ENCODE measurements around the gene ARHGEF19.

ARHGEF19 gene

DNA sequence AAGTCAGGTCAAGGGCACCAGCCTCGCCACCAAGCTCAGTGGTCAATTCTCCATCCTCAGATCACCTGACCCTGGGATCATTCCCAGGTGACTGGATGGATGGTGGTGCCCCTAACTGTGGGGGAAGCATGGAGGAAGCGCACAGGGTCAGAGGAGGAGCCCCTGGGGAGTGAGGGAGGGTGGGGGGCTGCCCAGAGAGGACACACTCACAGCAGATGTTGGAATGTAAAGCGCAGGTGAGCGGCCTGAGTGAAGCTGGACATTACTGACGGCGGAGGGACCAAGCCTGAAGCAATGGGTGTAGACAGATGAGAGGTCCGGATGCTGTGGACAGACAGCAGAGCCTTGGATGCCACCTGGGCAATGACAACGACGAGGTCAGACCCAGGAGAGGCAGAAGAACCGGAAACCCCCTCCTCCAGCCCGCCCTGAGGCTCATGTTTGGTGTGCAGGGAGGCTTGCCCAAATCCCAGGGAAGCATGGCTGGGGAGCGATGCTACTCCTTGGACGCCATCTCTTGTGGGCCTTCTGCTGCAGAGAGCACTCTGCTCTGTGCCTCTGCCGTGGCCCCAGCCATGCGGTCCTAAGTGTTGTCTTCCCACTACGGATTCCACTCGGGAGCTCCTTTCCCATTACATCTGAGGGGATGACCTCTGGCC is 30.2 kb upstream of the ARHGEF19 start (continued):
- TF ChIP-seq, protein P1, sequence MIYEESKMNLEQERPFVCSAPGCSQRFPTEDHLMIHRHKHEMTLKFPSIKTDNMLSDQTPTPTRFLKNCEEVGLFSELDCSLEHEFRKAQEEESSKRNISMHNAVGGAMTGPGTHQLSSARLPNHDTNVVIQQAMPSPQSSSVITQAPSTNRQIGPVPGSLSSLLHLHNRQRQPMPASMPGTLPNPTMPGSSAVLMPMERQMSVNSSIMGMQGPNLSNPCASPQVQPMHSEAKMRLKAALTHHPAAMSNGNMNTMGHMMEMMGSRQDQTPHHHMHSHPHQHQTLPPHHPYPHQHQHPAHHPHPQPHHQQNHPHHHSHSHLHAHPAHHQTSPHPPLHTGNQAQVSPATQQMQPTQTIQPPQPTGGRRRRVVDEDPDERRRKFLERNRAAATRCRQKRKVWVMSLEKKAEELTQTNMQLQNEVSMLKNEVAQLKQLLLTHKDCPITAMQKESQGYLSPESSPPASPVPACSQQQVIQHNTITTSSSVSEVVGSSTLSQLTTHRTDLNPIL (CRISPR knock-in tag; IDR thresholded peaks at IDR 0.05; ENCODE audit: low read depth) = no peak
- no peak for TF ChIP-seq PPARA (CRISPR knock-in tag; IDR thresholded peaks at IDR 0.05; ENCODE audit: borderline replicate concordance)

DNA sequence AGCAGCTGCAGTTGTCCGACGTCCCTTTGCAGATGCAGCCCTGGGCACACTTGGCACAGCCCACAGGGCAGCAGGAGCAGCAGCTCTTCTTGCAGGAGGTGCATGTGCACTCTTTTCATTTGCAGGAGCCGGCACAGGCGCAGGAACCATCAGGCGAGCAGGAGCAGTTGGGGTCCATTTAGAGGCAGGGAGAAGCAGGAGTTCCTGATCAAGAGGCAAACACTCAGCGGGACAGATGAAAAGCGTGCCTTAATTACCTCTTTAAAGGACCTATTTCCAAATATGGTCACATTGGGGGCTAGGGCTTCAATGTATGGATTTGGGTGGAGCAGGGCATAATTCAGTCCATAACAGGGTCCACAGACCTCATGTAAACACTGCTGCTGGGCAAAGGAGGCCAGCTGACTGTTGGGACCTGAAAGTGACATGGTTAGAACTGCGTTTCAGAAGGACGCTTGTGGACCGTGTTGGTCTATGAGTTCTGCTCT is 28.8 kb upstream of the ARHGEF19 start:
- TF ChIP-seq, protein P2, sequence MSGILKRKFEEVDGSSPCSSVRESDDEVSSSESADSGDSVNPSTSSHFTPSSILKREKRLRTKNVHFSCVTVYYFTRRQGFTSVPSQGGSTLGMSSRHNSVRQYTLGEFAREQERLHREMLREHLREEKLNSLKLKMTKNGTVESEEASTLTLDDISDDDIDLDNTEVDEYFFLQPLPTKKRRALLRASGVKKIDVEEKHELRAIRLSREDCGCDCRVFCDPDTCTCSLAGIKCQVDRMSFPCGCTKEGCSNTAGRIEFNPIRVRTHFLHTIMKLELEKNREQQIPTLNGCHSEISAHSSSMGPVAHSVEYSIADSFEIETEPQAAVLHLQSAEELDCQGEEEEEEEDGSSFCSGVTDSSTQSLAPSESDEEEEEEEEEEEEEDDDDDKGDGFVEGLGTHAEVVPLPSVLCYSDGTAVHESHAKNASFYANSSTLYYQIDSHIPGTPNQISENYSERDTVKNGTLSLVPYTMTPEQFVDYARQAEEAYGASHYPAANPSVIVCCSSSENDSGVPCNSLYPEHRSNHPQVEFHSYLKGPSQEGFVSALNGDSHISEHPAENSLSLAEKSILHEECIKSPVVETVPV (CRISPR knock-in tag; IDR thresholded peaks at IDR 0.05) = no peak
- TF ChIP-seq ZNF70 (CRISPR knock-in tag; IDR thresholded peaks at IDR 0.05) (no peak), ESRRG (CRISPR knock-in tag; IDR thresholded peaks at IDR 0.05) (no peak)
- no peak for ATAC-seq

DNA sequence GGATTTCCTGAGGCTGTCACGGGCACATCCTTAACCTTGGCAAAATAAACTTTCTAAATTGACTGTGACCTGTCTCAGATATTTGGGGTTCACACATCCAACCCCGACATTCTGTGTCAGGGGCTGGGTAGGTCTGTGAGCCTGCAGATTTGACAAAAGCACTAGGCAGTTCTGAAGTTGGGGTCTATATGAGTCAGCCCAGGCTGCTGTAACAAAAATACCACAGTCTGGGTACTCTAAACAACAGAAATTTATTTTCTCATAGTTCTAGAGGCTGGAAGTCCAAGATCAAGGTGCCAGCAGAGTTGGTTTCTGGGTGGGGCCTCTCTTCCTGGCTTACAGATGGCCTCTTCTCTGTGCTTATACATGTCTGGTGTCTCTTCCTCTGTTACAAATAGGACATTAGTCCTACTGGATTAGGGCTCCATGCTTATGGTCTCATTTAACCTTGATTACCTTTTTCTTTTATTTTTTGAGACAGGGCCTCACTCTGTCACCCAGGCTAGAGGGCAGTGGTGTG is 27.6 kb upstream of the ARHGEF19 start:
- ATAC-seq = no peak
- TF ChIP-seq, protein P2 (CRISPR knock-in tag; IDR thresholded peaks at IDR 0.05) = no peak
- TF ChIP-seq ARNTL (CRISPR knock-in tag; IDR thresholded peaks at IDR 0.05; ENCODE audit: borderline replicate concordance, low read depth) (no peak), ESRRG (CRISPR knock-in tag; IDR thresholded peaks at IDR 0.05) (no peak), ZC3H10 (CRISPR knock-in tag; IDR thresholded peaks at IDR 0.05) (no peak), ZFP3 (CRISPR knock-in tag; IDR thresholded peaks at IDR 0.05) (no peak), GLIS3 (CRISPR knock-in tag; IDR thresholded peaks at IDR 0.05) (no peak), ZFP30 (CRISPR knock-in tag; IDR thresholded peaks at IDR 0.05) (no peak), RARB (CRISPR knock-in tag; IDR thresholded peaks at IDR 0.05) (no peak), TOX (CRISPR knock-in tag; IDR thresholded peaks at IDR 0.05; ENCODE audit: borderline replicate concordance) (no peak)
- TF ChIP-seq, protein P3, sequence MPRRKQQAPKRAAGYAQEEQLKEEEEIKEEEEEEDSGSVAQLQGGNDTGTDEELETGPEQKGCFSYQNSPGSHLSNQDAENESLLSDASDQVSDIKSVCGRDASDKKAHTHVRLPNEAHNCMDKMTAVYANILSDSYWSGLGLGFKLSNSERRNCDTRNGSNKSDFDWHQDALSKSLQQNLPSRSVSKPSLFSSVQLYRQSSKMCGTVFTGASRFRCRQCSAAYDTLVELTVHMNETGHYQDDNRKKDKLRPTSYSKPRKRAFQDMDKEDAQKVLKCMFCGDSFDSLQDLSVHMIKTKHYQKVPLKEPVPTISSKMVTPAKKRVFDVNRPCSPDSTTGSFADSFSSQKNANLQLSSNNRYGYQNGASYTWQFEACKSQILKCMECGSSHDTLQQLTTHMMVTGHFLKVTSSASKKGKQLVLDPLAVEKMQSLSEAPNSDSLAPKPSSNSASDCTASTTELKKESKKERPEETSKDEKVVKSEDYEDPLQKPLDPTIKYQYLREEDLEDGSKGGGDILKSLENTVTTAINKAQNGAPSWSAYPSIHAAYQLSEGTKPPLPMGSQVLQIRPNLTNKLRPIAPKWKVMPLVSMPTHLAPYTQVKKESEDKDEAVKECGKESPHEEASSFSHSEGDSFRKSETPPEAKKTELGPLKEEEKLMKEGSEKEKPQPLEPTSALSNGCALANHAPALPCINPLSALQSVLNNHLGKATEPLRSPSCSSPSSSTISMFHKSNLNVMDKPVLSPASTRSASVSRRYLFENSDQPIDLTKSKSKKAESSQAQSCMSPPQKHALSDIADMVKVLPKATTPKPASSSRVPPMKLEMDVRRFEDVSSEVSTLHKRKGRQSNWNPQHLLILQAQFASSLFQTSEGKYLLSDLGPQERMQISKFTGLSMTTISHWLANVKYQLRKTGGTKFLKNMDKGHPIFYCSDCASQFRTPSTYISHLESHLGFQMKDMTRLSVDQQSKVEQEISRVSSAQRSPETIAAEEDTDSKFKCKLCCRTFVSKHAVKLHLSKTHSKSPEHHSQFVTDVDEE (CRISPR knock-in tag; IDR thresholded peaks at IDR 0.05) = no peak
- TF ChIP-seq, protein P4, sequence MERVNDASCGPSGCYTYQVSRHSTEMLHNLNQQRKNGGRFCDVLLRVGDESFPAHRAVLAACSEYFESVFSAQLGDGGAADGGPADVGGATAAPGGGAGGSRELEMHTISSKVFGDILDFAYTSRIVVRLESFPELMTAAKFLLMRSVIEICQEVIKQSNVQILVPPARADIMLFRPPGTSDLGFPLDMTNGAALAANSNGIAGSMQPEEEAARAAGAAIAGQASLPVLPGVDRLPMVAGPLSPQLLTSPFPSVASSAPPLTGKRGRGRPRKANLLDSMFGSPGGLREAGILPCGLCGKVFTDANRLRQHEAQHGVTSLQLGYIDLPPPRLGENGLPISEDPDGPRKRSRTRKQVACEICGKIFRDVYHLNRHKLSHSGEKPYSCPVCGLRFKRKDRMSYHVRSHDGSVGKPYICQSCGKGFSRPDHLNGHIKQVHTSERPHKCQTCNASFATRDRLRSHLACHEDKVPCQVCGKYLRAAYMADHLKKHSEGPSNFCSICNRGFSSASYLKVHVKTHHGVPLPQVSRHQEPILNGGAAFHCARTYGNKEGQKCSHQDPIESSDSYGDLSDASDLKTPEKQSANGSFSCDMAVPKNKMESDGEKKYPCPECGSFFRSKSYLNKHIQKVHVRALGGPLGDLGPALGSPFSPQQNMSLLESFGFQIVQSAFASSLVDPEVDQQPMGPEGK (CRISPR knock-in tag; IDR thresholded peaks at IDR 0.05; ENCODE audit: borderline replicate concordance) = no peak

DNA sequence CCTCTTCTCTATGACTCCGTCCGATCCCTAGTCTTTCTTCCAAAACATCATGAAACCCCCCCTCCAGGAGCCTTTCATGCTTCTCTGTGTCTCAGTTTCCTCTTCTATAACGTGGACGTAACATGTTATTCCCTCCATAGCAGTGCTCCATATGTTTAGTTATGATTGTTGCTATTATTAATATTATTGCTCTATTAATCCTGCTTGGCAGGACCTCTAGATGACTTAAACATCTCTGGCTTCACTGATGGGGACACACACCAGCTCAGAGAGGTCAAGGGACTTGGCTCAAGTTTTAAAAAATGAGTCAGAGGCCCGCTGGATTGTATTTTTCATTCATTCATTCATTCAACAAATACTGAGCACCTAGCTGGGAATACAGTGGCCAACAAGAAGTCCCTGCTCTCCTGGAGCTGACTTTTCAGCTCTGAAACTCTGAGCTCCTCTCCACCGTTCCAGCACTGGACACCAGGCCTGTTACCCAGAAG is 24.9 kb upstream of the ARHGEF19 start:
- ATAC-seq = no peak; the same call in 2 of the 3 replicates
- TF ChIP-seq SNAI2 (CRISPR knock-in tag; IDR thresholded peaks at IDR 0.05) = no peak
- no peak for TF ChIP-seq TOX (CRISPR knock-in tag; IDR thresholded peaks at IDR 0.05; ENCODE audit: borderline replicate concordance)
- TF ChIP-seq RARB (CRISPR knock-in tag; IDR thresholded peaks at IDR 0.05) = no peak
- no peak for TF ChIP-seq TCF4 (CRISPR knock-in tag; IDR thresholded peaks at IDR 0.05; ENCODE audit: borderline replicate concordance)
- TF ChIP-seq, protein P3 (CRISPR knock-in tag; IDR thresholded peaks at IDR 0.05) = no peak
- no peak for TF ChIP-seq ISL1 (CRISPR knock-in tag; IDR thresholded peaks at IDR 0.05)
- TF ChIP-seq ZNF565 (CRISPR knock-in tag; conservative IDR thresholded peaks at IDR 0.05; ENCODE audit: low read depth) = no peak
- TF ChIP-seq, protein P4 (CRISPR knock-in tag; IDR thresholded peaks at IDR 0.05; ENCODE audit: borderline replicate concordance) = no peak
- TF ChIP-seq ZNF70 (CRISPR knock-in tag; IDR thresholded peaks at IDR 0.05) = no peak
- TF ChIP-seq ZFP3 (CRISPR knock-in tag; IDR thresholded peaks at IDR 0.05) = no peak
- TF ChIP-seq OSR1 (CRISPR knock-in tag; IDR thresholded peaks at IDR 0.05) = no peak
- TF ChIP-seq BACH2 (CRISPR knock-in tag; IDR thresholded peaks at IDR 0.05; ENCODE audit: borderline replicate concordance) = no peak
- TF ChIP-seq CSDC2 (CRISPR knock-in tag; IDR thresholded peaks at IDR 0.05) = no peak
- TF ChIP-seq ZFP30 (CRISPR knock-in tag; IDR thresholded peaks at IDR 0.05) = no peak
